Cardiac muscle cell (in vitro differentiated cells and primary cell): ENCODE measurements around the gene ITPR2. TPM values are rescaled to one million over a fixed set of nuclear protein-coding genes. Genes with fewer than 3 reads are reported as not detected.
"Not testable (repeated sequence)": the region's sequence is repeated elsewhere in the genome, so short reads cannot be mapped to it uniquely, and the experiment has no call there.

Source experiments
- DNase-seq, 2 donors: peaks; one replicate each; pipeline versions ENCODE4 v3.0.0 to v3.0.0-alpha.2; 2010 to 2017; ENCODE audit warnings: low read depth in 1 of 2, low spot score in 1 of 2
- H3K27ac ChIP-seq: fragments of 200-600 bp; sonication (generic); 2 replicates; pipeline ENCODE4 v1.5.1; 2016
- H3K27me3 ChIP-seq: fragments of 200-600 bp; sonication (generic); 2 replicates; pipeline ENCODE4 v1.6.0; 2016; ENCODE audit warnings: control low read depth
- H3K36me3 ChIP-seq: fragments of 200-600 bp; sonication (generic); 2 replicates; pipeline ENCODE4 v1.5.1; 2016; ENCODE audit warnings: control low read depth
- H3K4me1 ChIP-seq: fragments of 200-600 bp; sonication (generic); 2 replicates; pipeline ENCODE4 v1.8.1; 2017; ENCODE audit warnings: low read depth, mild to moderate bottlenecking, mixed run types
- H3K4me3 ChIP-seq: fragments of 200-600 bp; sonication (generic); 2 replicates; pipeline ENCODE4 v1.5.1; 2016; ENCODE audit warnings: mild to moderate bottlenecking
- H3K9me3 ChIP-seq: fragments of 200-600 bp; sonication (generic); 2 replicates; pipeline ENCODE4 v1.5.1; 2017; ENCODE audit warnings: low read depth, mild to moderate bottlenecking, control low read depth
- CTCF ChIP-seq: IDR thresholded peaks from 2 replicates; pipeline ENCODE4 v1.5.1; 2012; ENCODE audit warnings: low read depth, mild to moderate bottlenecking, low read length
- polyA plus RNA-seq: library from polyadenylated mRNA; unstranded; fragments of >200 nt; fragmentation: Nextera tagmentation; extraction: Ambion mirVana; gene quantifications from 2 replicates; pipeline ENCODE4 v1.2.1, GENCODE V29; 2016
- total RNA-seq: library from RNA; depleted of rRNA; stranded (reverse); fragments of >200 nt; gene quantifications from 2 replicates; pipeline ENCODE4 v1.2.3, GENCODE V29; 2016

ITPR2 gene
- total and polyA plus RNA-seq, 2 experiments from 2014 or later = 4.8 to 5.1 TPM

GRCh38 chr12:26435069-26435404 lies 398.0 kb downstream of the ITPR2 start:
- Histone ChIP-seq H3K36me3 (no peaks in the 10 kb centered on the region), H3K4me1 (no peaks in the 10 kb centered on the region), H3K9me3 (no peaks in the 10 kb centered on the region), H3K27me3 (peaks cover 2% of the 10 kb centered on the region), H3K27ac (no peak overlapping the region), H3K4me3 (no peak overlapping the region)
- no peak for DNase-seq
- TF ChIP-seq CTCF = no peak

GRCh38 chr12:26434299-26435068 lies 398.5 kb downstream of the ITPR2 start:
- H3K4me1 ChIP-seq = no peaks in the 10 kb centered on the region
- H3K9me3 ChIP-seq = no peaks in the 10 kb centered on the region
- peak; percentile 67 for TF ChIP-seq CTCF
- peak; percentile 72 for DNase-seq
- no peak overlapping the region for H3K4me3 ChIP-seq
- H3K36me3 ChIP-seq = no peaks in the 10 kb centered on the region
- peaks cover 2% of the 10 kb centered on the region for H3K27me3 ChIP-seq
- no peak overlapping the region for H3K27ac ChIP-seq

- H3K9me3 ChIP-seq, DNase-seq, H3K36me3 ChIP-seq, H3K4me3 ChIP-seq, H3K27me3 ChIP-seq, H3K4me1 ChIP-seq, H3K27ac ChIP-seq: not testable (repeated sequence)
Measured at GRCh38 chr12:26433701-26434100, 399.3 kb downstream of the ITPR2 start.

GRCh38 chr12:26431211-26431610 lies 401.8 kb downstream of the ITPR2 start:
- H3K4me1 ChIP-seq = no peaks in the 10 kb centered on the region
- DNase-seq = no peak
- no peak overlapping the region for H3K4me3 ChIP-seq
- H3K9me3 ChIP-seq = no peaks in the 10 kb centered on the region
- H3K36me3 ChIP-seq = no peaks in the 10 kb centered on the region
- TF ChIP-seq CTCF = no peak
- no peak overlapping the region for H3K27ac ChIP-seq
- H3K27me3 ChIP-seq = peaks cover 2% of the 10 kb centered on the region

GRCh38 chr12:26430596-26430995 lies 402.4 kb downstream of the ITPR2 start:
- H3K27me3 ChIP-seq, H3K4me3 ChIP-seq, H3K36me3 ChIP-seq, DNase-seq, H3K27ac ChIP-seq, H3K9me3 ChIP-seq, H3K4me1 ChIP-seq: not testable (repeated sequence)

- Histone ChIP-seq H3K27ac (no peak overlapping the region), H3K36me3 (no peaks in the 10 kb centered on the region), H3K4me3 (no peak overlapping the region), H3K9me3 (no peaks in the 10 kb centered on the region), H3K4me1 (no peaks in the 10 kb centered on the region), H3K27me3 (peaks cover 2% of the 10 kb centered on the region)
- TF ChIP-seq CTCF = no peak
- DNase-seq = no peak
Measured at GRCh38 chr12:26429070-26429691, 403.8 kb downstream of the ITPR2 start.
